NCI-H510A (cell line): ENCODE measurements around the gene MFAP5.
A peak's percentile ranks its signal among the peaks of the same experiment; 100 is the strongest.

Source experiments
- DNase-seq: peaks from one replicate; lab custom pipeline; 2025; lab: John Stamatoyannopoulos, UW

MFAP5 gene

GRCh38 chr12:8662593-8662992 is at the start of gene MFAP5:
Gene MFAP5 (minus strand): TSS chr12:8662826. CDS start chr12:8662104, 722 bp downstream.
- no peak for DNase-seq

GRCh38 chr12:8709124-8709830 is 46.7 kb upstream of the MFAP5 start:
- no peak for DNase-seq

- no peak for DNase-seq
These were observed 39.5 kb upstream of the MFAP5 start for GRCh38 chr12:8702159-8702558.

- no peak for DNase-seq
These were observed 38.5 kb upstream of the MFAP5 start for GRCh38 chr12:8701046-8701660.

GRCh38 chr12:8699714-8700113 is 37.1 kb upstream of the MFAP5 start:
- DNase-seq: no peak

GRCh38 chr12:8698879-8699278 is 36.3 kb upstream of the MFAP5 start:
- DNase-seq: no peak

- DNase-seq: peak; percentile 69
These were observed 35.7 kb upstream of the MFAP5 start for GRCh38 chr12:8698132-8698851.

- DNase-seq: peak; percentile 77
These were observed 35.0 kb upstream of the MFAP5 start, which contains the start of gene RIMKLB for GRCh38 chr12:8697476-8698131. Gene RIMKLB (plus strand): TSS chr12:8697991. CDS start chr12:8713867, 15,876 bp downstream.

- DNase-seq: peak; percentile 67
These were observed 34.5 kb upstream of the MFAP5 start for GRCh38 chr12:8697120-8697475.

- DNase-seq: no peak
These were observed 33.9 kb upstream of the MFAP5 start for GRCh38 chr12:8696442-8697090.

GRCh38 chr12:8695116-8695515 is 32.5 kb upstream of the MFAP5 start:
- no peak for DNase-seq

GRCh38 chr12:8692573-8692972 is 29.9 kb upstream of the MFAP5 start:
- peak; percentile 77 for DNase-seq

GRCh38 chr12:8689681-8690080 is 27.1 kb upstream of the MFAP5 start:
- no peak for DNase-seq

- DNase-seq: peak; percentile 32
These were observed 25.4 kb upstream of the MFAP5 start for GRCh38 chr12:8687846-8688601.

GRCh38 chr12:8685051-8685450 is 22.4 kb upstream of the MFAP5 start:
- no peak for DNase-seq

- DNase-seq: peak; percentile 51
These were observed 18.7 kb upstream of the MFAP5 start for GRCh38 chr12:8681129-8681884.

- DNase-seq: no peak
These were observed 17.9 kb upstream of the MFAP5 start for GRCh38 chr12:8680533-8680932.

GRCh38 chr12:8678661-8679111 is 16.1 kb upstream of the MFAP5 start:
- no peak for DNase-seq

GRCh38 chr12:8677362-8677761 is 14.7 kb upstream of the MFAP5 start:
- DNase-seq: no peak

- no peak for DNase-seq
These were observed 14.0 kb upstream of the MFAP5 start for GRCh38 chr12:8676651-8677050.
